ENCODE measurements around the gene CCNK.

DNA sequence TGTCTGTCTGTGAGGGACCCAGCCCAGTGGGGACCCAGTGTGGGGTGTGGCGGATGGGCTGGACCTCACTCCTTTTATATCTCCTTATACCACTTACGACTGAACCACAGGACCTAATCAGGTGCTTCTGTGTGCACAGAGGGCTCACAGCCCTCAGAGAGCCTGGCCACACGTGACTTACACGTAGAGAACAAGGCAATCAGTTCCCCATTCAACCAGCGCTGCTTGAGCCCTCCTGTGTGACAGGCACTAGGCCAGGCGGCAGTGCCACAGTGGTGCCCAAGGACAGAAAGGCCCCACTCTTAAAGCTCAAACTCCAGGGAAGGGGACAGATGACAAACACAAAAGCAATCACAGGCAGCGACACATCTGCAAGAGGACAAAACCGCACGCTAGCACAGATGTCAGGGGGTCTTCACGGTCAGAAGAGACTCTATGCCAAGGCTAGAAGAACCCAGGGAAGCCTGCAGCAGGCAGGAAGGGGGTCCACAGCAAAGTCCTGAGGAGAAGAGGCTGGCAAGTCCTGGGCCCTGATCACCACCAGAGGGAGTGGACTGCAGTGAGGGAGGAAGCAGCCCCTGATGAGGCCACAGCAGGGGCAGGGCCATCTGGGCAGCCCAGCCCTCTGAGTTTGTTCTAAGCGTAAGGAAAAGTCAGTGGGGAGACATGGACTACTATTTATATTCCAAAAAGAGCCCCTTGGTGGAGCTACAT is 39.9 kb upstream of the CCNK start:
- TF ChIP-seq EZH2 (IDR thresholded peaks at IDR 0.05) (no peak), FOXP2 (optimal IDR thresholded peaks at IDR 0.05; ENCODE audit: control extremely low read depth, extremely low read length, insufficient read depth) (no peak), POLR2AphosphoS5 (IDR thresholded peaks at IDR 0.05; ENCODE audit: borderline replicate concordance, low read depth, low read length) (no peak)
